GM10266 (cell line): Measurements from ENCODE around the gene NSD2.

Source experiments
- DNase-seq: peaks from one replicate; pipeline ENCODE4 v3.0.0; 2012; ENCODE audit errors: extremely low spot score
- TF ChIP-seq, protein P1 (sequence below): IDR thresholded peaks from 2 replicates; pipeline ENCODE4 v1.5.1; 2012; ENCODE audit warnings: mild to moderate bottlenecking, low read depth; ENCODE audit not compliant: control insufficient read depth, insufficient read depth; ENCODE audit errors: missing control alignments

The NSD2 gene

DNA sequence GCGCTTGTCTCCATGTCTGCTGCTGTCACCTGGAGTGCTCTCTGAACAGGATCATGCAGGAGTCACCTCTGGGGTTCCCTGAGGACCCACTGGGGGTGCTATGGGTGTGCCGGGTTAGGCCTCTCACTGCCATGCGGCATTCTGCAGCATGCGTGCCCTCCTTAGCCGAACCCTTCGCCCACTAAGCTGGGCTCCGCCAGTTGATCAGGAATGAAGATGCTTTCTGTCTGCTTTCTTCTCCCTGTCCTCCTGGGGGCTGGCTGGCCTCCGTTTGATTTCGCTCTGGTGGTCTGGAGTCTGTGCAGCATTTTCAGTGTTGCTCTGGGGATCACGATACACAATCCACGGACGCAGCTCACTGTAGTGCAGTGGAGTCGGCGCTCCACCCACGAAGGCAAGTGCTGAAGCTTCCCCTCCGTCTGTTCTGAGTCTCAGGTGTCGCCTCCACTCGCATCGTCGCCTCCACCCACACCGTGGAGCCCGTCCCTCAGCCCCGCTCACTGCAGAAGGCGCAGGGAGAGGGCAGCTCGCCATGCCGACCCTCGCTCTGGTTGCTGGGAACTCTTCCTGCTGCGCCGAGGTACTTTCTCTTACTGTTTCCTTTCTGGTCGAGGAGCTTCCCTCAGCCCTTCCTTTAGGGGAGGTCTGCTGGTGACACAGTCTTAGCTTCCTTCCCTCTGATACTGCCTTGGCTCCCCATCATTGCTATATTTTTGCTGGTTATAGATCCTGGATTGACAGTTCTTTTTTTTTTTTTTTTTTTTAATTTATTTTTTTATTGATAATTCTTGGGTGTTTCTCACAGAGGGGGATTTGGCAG, 44.5 kb upstream of the NSD2 start:
- no peak for DNase-seq
- TF ChIP-seq, protein P1, sequence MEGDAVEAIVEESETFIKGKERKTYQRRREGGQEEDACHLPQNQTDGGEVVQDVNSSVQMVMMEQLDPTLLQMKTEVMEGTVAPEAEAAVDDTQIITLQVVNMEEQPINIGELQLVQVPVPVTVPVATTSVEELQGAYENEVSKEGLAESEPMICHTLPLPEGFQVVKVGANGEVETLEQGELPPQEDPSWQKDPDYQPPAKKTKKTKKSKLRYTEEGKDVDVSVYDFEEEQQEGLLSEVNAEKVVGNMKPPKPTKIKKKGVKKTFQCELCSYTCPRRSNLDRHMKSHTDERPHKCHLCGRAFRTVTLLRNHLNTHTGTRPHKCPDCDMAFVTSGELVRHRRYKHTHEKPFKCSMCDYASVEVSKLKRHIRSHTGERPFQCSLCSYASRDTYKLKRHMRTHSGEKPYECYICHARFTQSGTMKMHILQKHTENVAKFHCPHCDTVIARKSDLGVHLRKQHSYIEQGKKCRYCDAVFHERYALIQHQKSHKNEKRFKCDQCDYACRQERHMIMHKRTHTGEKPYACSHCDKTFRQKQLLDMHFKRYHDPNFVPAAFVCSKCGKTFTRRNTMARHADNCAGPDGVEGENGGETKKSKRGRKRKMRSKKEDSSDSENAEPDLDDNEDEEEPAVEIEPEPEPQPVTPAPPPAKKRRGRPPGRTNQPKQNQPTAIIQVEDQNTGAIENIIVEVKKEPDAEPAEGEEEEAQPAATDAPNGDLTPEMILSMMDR = no peak

DNA sequence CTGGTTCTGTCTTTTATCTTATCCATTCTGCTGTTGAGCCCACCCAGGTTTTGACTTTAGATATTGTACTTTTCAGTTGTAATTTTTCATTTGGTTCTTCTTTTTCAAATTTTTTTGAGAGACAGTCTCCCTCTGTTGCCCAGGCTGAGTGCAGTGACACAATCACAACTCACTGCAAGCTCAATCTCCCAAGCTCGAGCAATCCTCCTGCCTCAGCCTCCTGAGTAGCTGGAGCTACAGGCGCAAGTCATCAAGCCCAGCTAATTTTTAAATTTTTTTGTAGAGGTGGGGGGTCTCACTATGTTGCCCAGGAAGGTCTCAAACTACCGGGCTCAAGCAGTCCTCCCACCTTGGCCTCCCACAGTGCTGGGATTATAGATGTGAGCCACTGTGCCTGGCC, 41.0 kb upstream of the NSD2 start:
- DNase-seq = no peak

DNA sequence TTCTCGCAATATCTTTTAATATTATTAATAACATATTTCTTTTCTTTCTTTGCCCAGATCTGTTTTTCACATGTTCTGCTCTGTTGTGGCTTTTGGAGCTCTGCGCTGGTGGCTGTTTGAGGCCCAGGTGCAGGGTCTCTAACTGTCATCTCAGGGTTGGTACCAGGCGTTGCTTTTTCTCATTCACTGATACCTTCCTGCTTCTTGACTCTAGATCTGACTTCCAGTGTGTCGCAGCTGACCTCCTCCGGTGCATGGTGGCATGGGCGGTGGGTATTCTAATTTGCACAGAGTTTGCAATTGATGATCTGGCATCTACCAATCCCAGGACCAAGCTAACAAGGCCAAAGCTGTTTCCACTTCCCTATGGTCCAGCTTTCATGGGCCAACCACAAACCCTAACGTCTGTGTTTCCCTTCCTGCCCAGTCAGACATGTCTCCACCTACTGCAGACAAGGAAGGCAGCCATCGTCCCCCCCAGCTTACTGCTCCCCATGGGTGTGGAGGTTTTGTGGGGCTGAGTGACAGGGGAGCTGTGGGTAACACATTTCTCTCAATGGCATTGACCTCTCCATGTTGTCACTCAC, 40.5 kb upstream of the NSD2 start:
- no peak for DNase-seq
- TF ChIP-seq, protein P1 = no peak

More for the DNA sequence above, 41.0 kb upstream of the NSD2 start:
- TF ChIP-seq, protein P1 = no peak

DNA sequence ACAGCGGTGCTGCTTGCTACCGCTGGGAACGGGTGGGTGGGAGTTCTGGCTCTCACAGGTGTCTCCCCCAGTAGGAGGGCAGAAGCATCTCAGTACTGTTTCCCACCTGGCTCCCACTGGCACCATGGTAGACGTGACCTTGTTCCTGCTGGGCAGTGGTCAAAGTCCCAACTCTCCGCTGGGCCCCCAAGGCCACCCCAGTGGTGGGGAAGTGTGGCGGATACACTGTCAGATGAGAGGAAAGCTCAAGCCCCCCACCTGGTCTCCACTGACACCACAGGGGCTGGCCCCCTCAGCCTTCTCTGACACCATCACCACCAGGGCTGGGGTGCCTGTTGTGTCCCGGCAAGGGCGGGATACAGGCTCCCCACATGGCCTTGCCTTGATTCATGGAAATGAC, 39.9 kb upstream of the NSD2 start:
- TF ChIP-seq, protein P1 = no peak
- DNase-seq = no peak

DNA sequence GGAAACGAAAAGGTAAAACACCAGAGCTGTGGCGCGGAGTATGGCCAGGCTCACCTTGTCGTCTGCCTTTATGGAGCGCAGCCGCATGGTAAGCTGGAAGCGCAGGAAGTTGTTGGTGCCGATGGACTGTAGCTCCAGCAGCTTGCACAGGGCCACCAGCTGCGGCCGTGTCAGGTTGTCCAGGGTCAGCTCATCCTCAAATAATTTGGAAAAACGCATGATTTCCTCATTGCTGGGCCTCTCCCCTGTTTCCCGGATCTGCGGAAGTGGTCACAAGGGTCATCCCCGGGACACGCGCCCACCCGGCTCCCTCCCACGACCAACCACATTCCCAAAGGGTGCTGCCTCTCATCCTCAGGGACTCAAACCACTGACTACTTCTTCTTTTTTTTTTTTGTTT, 38.5 kb upstream of the NSD2 start:
- DNase-seq = no peak
- TF ChIP-seq, protein P1 = no peak

DNA sequence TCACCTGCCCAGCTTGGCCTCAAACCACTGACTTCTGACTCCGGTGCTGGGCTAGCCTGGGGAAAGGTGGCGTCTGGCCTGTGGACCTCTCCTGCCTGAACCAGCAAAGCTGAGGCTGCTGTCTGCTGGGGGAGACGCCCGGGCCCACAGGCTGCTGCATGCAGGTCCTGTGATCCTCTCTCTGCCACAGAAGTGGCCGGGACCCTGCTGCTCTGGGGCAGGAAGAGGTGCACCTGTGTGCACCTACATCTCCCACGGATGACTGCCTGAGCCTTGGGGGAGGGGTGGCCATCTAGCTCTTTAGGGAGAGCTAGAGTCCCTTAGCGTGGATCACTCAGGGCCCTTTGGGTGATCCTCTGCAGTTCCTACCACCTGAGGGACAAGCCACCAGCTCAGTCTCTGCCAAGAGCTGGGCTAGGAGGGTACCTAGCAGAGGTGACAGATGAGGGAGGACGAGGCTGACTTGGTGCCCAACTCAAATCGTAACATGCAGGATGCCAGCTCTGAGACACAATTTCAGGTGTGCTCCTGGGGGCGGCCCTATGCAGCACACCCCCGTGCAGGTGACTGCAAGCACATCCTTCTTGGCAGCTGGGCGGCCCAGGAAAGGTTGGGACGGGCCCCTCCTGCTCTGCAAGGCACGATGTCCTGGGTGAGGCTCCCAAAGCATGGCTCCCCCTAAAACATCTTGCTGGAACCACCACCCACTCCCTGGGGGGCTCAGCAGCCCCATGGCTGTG, 37.7 kb upstream of the NSD2 start:
- TF ChIP-seq, protein P1 = no peak
- no peak for DNase-seq
